ENCODE measurements around the gene CD226. TPM values are rescaled to one million over a fixed set of nuclear protein-coding genes. Genes with fewer than 3 reads are reported as not detected.

The CD226 gene
- total and polyA plus RNA-seq, 10 of the 15 experiments (the other 5 are each of a cell fraction or from before 2014, with no cell fraction given), result 12.9 to 68.8 (median 47.3) TPM

- TF ChIP-seq SMAD1 (IDR thresholded peaks at IDR 0.05; ENCODE audit: low read depth, partially characterized antibody), result peak; percentile 64
- no peak for TF ChIP-seq SP1 (IDR thresholded peaks at IDR 0.05; ENCODE audit: low read depth, low read length)
- peak; percentile 24; the same call in 1 of the 2 replicates for TF ChIP-seq TCF12 (IDR thresholded peaks at IDR 0.05; ENCODE audit: low read depth, low read length)
- no peak for TF ChIP-seq USF1 (IDR thresholded peaks at IDR 0.05; ENCODE audit: borderline replicate concordance, extremely low read length, insufficient read depth, low read depth, low read length)
- no peak for TF ChIP-seq E4F1 (IDR thresholded peaks at IDR 0.05; ENCODE audit: borderline replicate concordance, partially characterized antibody)
- TF ChIP-seq RB1 (IDR thresholded peaks at IDR 0.05; ENCODE audit: borderline replicate concordance), result no peak
- no peak for TF ChIP-seq ZNF207 (IDR thresholded peaks at IDR 0.05; ENCODE audit: borderline replicate concordance)
- no peak for TF ChIP-seq JUND (IDR thresholded peaks at IDR 0.05; ENCODE audit: low read depth, low read length)
- TF ChIP-seq ELK1 (IDR thresholded peaks at IDR 0.05; ENCODE audit: low read depth, low read length), result no peak
- no peak for TF ChIP-seq SMC3 (IDR thresholded peaks at IDR 0.05; ENCODE audit: borderline replicate concordance, low read length)
- TF ChIP-seq JUNB (IDR thresholded peaks at IDR 0.05), result peak; percentile 36; the same call in 1 of the 2 replicates
- peak; percentile 61 for TF ChIP-seq MEF2B (IDR thresholded peaks at IDR 0.05; ENCODE audit: partially characterized antibody, poor library complexity, severe bottlenecking)
- TF ChIP-seq SUZ12 (IDR thresholded peaks at IDR 0.05; ENCODE audit: unreplicated experiment), result no peak
- TF ChIP-seq ESRRA (IDR thresholded peaks at IDR 0.05; ENCODE audit: low read length), result no peak
- TF ChIP-seq MLLT1 (IDR thresholded peaks at IDR 0.05), result peak; percentile 93
- 0 out of 2 replicates have a peak, but pooled peaks have one; percentile 40 for TF ChIP-seq CBFB (IDR thresholded peaks at IDR 0.05; ENCODE audit: low read depth)
- no peak for TF ChIP-seq HDAC2 (IDR thresholded peaks at IDR 0.05)
- TF ChIP-seq ASH2L (IDR thresholded peaks at IDR 0.05; ENCODE audit: borderline replicate concordance, low read depth), result no peak
- no peak for TF ChIP-seq CEBPZ (IDR thresholded peaks at IDR 0.05; ENCODE audit: low read depth, low read length)
- TF ChIP-seq TBL1XR1 (IDR thresholded peaks at IDR 0.05; ENCODE audit: low read depth, low read length), result 0 out of 2 replicates have a peak, but pooled peaks have one; percentile 56
These were observed 50.1 kb downstream of the CD226 start (continued) for GRCh38 chr18:69897397-69898108.
